NCI-H1436 (cell line): ENCODE measurements around the gene PPP2R2D.

Experiments used
- DNase-seq: peaks from one replicate; lab custom pipeline; 2025; lab: John Stamatoyannopoulos, UW

Gene PPP2R2D

DNA sequence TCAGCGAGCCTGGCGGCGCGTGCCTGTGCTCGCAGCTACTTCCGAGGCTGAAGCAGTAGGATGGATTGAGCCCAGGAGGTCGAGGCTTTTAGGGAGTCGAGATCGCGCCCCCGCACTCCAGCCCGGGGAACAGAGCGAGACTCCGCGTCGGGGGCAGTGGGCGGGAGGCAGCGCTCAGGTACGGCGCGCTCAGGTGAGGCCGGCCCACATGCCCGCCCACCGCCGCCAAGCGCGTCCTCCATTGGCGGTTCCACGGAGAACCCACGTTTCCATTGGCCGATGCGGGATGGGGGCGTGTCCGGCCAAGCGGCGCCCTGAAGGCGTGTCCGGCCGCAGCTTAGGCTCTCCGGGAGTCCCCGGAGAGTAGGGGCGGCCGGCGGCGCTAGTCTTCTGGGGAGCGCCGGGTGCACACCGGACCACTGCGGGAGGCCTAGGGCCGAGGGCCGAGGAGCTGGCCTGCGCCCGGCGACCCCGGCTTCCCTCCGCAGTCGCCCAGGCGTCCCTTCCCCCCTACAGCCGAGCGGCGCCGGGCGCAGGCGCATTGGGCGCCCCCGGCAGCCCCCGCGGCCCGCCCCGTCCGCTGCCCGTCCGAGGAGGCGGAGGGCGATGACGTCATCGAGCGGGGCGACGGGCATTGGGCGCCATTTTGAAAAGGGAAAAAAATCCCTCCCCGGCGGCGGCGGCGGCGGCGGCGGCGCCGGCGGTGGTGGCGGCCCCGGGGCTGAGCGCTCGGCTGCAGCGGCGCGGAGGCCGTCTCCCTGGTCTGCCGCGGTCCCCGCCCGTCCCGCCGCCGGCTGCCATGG lies at the start of gene PPP2R2D:
Gene PPP2R2D, plus strand, starts transcription at position 659 of the 803 bp plus-strand sequence. Its CDS starts 141 bp downstream, at position 800.
- peak; percentile 97 for DNase-seq

DNA sequence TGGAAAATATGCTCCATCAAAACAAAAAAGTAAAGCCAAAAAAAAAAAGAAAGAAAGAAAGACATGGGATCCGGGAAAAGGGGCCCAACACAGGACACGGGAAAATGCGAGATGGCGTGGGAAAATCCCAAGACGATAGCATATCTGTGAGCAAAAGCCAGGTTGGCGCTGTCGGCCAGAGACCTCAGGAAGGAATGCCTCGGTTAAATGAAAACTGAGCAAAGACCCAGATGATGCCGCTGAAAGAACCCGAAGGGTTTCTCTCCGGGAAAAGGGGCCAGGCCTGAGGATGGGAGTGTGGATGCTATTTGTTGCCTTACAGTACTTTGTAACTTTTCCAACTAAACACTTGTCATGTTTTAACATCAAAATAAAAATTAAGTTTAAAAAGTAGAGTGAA lies 49.5 kb upstream of the PPP2R2D start:
- no peak for DNase-seq

DNA sequence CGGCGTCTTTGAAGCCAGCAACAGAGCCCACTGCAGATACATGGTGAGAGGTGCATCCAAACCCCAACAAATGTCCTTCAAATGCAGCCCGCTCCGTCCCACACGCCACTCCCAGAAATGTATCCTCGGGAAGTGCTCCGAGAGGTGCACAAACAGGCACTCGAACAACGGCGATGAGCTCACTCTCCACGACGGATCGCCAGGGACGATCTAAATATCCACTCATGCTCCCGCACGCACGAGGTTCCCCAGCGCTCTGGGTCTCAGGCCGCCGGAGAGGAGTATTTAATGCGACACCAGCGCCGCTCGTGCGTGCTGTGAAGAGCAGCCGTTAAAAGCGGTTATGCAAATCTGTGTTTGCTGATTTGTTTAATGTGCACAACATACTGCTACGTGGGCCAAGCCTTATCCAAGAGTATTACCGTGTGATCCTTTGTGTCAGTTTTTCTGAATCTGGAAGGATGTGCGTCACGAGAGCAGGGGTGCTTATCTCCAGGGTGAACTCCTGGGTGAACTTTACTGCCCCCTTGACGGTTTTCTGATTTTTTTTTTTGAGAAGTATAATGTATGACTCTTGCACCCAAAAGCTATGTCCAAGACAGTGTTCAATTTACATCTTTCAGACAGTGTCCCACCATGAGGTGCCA lies 48.5 kb upstream of the PPP2R2D start:
- no peak for DNase-seq

DNA sequence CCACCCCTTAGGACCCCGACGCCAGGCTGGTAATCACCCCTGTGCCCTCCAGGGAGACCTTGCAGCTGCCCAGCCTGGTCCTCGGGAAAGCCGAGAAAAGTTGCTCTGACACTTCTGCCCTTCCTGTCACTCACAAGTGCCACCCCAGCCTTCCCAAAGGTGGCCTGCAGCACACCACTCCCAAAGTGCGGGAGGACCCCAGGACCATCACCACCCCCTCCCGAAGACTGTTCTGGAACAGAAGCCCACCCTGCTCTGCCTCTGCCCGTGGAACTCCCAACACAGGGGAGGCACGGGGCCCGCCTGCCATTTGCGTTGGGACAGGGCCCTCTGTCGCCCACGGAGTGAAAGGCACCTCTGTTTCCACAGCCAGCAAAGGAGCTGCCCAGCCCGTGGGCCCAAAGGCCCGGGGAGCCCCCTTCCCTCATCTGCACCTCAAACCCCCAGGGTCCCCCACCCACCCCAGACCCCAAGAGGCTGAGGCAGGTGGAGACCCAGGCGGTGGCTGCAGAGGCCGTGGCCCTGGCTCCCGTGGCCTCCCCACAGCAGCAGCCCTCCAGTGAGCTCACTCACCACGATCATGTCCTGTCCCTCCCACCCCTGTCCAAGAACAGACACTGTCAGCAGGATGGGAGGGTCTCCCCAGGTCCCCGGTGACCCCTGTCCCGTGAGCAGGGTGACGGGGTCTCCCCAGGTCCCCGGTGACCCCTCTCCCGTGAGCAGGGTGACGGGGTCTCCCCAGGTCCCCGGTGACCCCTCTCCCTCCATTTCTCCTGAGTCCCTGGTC lies 47.8 kb upstream of the PPP2R2D start:
- no peak for DNase-seq

DNA sequence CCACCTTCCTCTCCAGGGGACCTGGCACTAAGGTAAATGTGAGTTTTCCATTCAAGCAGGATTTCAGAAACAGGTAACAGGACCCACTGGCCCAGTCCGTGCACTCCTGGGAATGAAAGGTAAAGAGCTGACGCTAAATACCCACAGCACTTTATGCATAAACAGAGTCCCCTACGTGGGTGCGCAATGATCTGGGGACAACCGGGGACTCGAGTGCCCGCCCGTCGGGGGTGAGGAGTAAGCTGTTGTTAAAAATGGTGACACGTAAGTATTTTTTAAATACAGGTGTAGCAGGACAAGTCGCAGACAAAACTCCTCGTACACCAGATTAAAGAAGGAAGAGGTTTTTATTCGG lies 47.2 kb upstream of the PPP2R2D start:
- DNase-seq: no peak

DNA sequence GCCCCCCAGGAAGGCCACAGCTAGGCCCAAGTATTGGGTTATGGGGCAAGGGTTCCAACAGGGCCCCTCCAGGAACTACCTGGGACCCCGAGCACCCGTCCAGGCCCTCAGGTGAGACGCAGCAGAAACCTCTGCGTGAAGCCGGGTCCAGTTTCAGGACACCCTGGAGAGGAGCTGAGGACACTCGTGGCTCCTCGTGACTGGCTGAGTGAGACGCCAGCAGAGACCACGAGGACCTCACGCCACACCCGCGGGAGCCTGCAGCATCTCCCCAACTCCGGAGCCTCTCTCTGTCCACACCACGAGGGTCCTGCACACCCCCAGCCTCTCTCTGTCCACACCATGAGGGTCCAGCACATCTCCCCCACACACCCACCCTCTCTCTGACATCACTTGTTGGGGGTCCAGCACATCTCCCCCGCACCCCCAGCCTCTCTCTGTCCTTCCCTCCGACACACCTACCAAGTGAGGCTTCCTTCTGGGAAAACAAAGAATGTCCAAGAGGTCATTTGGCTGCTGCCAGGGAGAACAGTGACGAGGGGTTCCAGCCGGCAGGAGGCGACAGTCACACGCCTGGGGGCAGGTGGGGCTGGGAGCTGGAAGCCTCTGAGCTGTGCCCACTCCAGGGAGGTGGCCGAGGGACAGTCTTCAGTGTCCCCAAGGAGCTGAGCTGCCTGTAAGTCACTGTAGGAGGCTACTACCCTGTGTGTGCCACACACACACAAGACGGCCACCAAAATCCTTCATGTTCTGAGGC lies 46.1 kb upstream of the PPP2R2D start:
- no peak for DNase-seq

DNA sequence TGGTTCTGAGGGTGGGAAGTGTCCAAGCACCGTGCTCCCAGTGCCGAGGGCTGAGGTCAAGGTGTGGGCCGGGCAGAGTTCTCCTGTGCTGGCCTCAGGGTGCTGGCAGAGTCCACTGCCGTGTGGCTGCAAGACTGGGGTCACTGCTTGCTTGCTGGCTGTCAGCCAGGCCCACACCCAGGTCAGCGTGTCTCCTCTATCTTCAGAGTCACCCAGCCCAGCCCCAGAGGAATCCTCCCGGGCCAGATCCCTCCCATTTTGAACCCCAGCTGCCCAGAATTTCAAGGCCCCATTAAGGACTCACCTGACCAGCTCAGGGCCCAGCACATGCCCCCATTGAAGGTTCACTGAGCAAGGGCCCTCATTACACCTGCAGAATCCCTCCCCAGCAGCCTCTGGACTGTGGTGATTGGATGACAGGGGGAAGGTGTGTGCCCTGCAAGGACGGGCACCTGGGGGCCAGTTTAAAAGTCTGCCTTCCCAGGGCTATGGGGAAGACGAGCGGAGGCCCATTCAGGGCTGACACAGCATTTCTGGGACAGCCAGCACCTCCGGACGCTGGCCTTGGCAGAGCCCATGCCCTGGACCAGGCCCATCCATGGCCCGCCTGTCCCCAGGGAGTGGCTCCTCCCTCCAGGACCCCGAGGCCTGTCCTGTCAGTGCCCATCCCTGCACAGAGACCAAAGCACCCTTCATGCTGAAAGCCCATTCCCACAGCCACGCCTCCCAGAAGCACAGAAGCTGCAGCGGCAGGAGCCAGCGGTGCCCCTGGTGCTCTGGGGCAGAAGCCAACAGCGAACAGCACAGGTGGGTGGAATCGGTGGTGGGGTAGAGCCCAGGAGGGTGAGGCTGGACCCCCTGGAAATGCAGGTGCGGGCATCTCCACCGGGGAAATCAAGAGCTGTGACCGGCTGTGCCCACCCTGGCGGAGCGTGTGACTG lies 45.1 kb upstream of the PPP2R2D start:
- DNase-seq: no peak

DNA sequence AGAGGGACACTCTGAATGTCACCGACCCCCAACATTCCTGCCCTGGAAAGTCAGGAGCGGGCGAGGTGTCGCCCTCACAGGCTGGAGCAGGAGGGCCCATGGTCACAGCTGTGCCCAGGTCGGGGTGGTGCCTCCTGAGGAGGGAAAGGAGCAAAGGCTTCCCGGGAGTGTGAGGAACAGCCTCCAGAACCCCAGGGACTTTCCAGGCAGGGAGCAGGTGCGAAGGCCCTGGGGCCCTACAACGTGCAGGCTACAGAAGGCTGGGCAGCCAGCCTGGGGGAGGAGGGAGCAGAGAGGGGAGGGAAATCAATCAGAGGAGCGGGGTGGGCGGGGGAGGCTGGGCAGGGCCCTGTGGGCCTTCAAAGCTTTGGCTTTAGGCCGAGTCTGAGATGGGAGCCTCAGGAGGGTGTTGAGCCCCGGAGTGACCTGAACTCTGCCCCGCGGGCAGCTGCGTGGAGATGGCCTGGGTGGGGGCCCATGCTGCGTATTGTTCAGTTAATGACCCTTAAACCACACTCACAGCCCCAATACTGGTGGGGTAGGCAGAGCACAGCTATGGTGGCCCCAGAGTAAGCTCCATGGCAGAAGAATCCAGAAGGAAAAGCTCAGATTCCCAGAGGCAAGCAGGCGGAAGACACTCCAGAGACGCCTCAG lies 44.2 kb upstream of the PPP2R2D start:
- no peak for DNase-seq

DNA sequence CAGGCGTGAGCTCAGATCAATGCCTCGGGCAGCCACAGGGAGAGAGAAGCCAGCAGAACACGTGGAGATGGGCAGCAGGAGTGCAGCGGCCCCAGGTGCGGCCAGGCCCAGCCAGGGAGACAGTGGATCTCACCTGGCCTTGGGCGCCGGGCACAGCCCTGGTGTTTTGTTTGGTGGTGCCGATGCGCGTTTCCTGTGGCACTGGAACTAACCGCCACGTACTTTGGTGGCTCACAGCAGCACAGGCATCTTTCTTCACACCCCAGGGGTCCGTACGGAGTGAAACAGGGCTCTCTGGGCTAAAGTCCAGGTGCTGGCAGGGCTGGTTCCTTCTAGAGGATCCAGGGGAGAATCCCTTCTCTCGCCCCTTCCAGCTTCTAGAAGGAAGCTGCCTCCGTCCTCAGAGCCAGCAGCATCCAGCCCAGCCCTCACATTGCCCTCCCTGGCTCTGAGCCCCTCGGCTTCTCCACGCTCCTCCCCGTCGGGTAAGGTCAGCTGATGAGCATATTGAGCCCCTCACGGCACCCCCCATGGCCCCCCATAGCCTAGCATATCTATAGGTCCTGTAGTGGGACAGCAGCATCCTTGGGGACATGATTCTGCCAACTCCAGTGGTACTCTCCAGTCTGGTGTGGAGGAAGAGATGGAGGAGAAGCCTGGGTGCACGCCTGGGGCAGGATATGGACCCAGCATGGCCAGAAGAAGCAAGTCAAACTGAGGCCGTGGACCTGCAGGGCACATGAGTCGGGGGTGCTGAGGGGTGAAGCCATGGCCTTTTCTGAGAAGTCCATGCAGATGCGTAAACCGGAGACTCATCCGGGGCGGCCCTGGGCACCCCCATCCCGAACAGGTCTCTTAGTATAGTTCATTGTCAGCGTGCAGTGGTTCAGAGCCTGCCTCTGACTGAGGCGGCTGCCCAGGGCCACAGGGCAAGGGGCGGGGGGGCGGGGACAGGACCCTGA lies 43.4 kb upstream of the PPP2R2D start:
- no peak for DNase-seq

DNA sequence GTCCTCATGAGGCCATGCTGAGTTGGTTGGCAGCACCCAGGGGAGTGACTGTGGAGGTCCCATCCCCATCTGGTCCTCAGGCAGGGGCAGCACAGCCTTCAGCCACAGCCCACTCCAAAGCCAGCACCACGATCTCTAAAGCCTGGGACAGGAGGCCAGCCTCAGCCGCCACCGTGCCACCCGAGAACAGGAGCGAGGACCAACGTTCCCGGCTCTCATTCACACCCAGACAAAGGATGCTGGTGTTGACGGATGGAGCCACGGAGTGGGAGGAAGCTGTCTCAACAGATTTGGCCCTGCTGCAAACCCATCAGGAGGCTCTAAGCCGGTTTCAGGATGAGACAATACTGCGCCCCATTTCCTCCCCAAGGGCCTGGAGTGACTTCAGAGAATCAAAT lies 42.7 kb upstream of the PPP2R2D start:
- no peak for DNase-seq

DNA sequence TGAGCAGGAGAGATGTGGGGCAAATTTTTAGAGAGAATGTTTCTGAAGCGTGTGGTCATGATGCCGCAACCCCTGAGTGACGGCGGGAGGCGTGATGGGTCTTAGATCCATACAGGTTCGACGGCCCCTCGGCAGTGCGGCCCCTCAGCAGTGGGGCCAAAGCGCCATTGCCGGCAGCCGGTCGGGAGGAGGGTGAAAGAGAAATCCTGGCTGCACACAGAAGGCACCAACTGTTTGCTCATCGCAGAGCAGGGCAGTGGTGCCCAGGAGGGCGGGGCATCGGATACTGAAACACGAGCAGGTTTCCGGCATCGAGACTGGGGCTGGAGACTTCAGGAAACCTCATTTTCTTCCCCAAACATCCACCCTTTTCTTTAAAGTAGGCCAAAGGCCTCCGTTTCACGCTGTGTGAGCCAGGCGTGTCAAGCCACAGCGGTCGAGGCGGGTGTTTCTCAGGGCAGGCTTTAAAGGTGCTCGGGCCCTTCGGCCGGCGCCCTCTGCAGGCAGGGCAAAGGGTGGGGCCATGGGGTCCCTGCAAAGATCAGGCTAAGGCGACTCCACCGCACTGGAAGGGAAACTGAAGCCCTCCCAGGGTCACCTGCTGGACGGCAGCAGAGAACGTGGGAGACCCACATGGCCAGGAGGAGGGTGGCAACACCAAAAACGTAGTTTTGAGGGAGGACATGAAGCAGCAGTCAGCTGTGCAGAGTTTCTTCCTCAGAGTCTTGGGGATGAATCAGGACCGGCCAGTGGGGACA lies 42.0 kb upstream of the PPP2R2D start:
- no peak for DNase-seq

DNA sequence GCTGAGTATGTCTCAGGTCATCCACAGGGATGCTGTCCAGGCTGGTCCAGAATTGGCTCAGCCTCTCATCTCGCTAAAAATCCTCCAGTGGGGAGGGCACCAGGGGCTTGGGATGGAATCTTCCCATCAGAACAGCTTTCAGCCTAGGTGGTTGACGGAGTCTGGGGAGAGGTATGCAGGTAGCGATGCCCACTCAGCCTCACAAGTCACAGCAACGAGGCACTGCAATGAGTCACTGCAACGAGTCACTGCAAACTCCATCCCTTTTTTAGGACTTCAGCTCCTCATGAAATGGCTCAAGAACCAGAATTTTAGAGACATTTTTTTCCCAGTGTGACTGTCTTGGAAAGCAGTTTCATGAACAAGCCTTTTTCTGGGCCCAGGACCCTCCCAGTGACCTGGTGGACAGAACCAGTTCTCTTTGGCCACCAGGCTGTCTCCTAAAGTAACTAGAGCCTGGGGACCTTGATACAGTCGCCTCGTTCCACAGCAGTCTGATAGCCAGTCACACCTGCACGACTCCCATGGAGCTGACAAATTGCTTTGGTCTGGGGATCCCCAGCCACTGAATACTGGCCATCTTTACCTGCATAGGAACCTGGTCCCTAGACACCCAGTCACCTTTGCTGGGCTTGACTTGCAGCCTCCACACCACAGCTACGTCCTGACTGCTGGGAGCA lies 41.3 kb upstream of the PPP2R2D start:
- no peak for DNase-seq

DNA sequence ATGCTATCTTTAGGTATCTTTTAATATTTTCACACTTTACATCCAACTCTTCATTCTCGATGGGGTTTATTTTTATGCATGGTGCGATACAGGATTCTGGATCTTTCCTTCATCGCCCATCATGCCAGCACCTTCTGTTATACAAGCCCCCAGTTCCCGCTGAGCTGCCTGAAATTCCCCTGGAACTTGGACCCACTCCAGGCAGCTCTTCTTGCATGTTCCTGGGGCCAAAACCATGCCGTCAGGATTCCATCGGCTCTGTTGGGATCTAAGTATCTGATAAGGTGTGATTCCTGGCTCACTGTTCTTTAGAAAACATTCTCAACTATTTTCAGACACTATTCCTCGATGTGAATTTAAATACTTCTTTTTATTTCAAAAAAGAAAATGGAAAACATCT lies 40.5 kb upstream of the PPP2R2D start:
- no peak for DNase-seq

DNA sequence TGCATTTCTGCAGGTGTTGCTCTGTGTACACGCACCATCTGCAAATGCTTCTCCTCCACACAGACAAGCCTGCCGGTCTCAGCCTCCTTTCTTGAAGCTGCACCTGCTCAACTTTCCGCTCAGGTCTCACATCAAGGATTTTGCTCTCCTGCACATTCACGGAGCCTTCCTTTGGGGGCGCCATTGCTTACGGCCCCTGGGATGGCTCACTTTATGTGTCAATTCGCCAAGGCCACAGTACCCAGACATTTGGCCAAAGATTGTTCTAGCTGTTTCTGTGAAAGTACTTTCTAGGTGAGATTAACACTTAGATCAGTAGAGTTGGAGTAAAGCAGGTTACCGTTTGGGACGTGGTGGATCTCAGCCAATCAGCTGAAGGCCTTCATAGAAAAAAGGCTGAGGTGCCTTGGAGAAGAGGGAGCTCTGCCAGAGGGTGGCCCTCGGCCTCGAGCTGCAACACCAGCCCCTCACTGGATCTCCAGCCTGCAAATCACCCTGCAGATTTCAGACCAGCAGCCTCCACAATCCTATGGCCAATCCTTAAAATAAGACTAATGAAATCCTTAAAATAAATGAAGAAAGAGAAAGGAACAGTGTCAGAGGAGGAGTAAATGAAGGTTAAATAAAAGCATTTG lies 39.9 kb upstream of the PPP2R2D start:
- peak; percentile 22 for DNase-seq

DNA sequence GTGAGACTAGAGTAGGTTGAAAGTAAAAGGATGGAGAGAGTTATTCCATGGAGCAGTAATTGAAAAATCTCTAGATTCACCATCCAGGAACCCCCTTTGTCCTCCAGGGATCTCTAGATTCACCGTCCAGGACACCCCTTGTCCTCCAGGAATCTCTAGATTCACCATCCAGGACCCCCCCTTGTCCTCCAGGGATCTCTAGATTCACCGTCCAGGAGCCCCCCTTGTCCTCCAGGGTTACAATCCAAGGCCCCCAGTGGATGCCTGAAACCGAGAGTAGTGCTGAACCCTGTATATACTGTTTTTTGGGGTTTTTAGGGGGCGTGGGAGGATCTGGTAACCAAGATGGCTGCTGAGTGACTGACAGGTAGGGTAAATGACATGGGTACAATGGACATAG lies 38.3 kb upstream of the PPP2R2D start:
- no peak for DNase-seq

DNA sequence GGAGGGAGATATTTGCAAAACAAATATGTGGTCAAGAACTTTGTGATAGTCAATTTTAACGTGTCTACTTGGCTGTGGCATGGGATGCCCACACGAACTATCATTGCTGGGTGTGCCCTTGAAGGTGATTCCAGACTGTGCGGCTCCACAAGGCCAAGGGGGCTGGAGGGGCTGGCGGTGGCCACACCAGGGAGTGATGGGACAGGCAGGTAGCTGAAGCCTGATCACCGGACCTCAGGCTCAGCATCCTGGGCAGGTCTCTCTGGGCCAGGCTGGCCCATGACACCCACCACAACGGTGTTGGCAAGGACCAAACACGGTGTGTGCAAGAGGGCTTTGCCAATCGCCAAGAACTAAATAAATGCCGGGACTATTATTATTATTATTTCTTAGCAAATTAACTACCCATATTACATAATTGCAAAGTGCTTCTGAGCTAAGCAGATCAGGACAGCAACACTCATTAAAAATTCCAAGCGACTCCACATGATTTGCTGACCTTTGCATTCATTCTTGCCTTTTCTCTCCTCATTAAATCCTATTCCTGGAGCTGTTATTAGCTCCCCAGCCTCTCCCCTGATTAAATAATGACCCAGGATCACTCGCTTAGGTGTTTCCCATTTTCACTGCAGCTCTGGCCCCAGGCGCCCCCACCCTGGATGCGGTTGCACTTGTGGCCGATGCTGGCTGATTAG lies 35.4 kb upstream of the PPP2R2D start:
- DNase-seq: no peak

DNA sequence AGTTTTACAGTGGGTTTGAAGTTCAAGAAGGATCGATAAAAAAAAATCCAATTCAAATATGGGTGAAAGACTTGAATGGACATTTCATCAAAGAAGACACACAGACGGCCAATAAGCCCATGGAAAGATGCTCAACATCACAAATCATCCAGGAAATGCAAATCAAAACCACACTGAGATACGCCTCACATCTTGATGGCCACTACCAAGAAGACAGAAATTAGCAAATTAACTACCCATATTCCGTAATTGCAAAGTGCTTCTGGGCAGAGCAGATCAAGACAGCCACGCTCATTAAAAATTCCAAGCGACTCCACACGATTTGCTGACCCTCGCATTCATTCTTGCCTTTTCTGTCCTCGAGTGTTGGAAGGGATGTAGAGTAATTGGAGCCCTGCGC lies 34.1 kb upstream of the PPP2R2D start:
- DNase-seq: no peak
